ENCODE data around the gene MYO10.

The MYO10 gene

DNA sequence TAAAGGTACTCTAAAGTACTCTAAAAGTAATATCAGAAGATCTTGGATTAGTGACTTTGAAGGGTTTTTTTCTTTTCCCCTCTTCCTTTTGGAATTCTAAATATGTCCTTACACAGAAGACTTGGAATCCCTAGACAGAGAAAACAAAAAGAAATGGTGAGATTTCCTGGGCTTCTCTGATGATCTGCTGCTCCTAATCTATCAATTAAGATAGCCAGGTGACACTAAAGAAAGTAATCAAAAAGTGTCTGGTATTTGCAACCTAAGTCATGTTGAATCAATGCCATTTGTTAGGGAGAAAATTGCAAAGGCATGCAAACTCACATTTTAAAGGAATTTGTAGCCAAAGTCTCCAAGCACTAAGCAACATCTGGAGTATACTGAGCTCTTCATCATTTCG is 29.5 kb upstream of the MYO10 start:
- no peak overlapping the region for H3K4me2 ChIP-seq (ENCODE audit: low read length)

GRCh38 chr5:16963821-16964220 is 27.7 kb upstream of the MYO10 start:
- no peak overlapping the region for H3K27ac ChIP-seq (ENCODE audit: low read length)
- no peaks in the 10 kb centered on the region for H3K36me3 ChIP-seq (replicated peaks; ENCODE audit: low read depth, low read length)
- no peaks in the 10 kb centered on the region for H4K20me1 ChIP-seq (ENCODE audit: insufficient read depth, low read length)
- TF ChIP-seq CTCF (IDR thresholded peaks at IDR 0.05; ENCODE audit: low read depth, low read length), result no peak
- no peak for TF ChIP-seq EZH2phosphoT487 (IDR thresholded peaks at IDR 0.05; ENCODE audit: low read depth)
- H3K4me3 ChIP-seq (ENCODE audit: low read length), result no peak overlapping the region
- H2AFZ ChIP-seq (ENCODE audit: low read depth, low read length), result no peak overlapping the region
- no peaks in the 10 kb centered on the region for H3K79me2 ChIP-seq (ENCODE audit: low read length)
- H3K9ac ChIP-seq (ENCODE audit: low read length), result no peak overlapping the region
- H3K4me1 ChIP-seq (ENCODE audit: low read length), result no peaks in the 10 kb centered on the region
- H3K27me3 ChIP-seq (ENCODE audit: low read depth, low read length), result no peaks in the 10 kb centered on the region
- H3K4me2 ChIP-seq (ENCODE audit: low read length), result no peak overlapping the region
- H3K9me3 ChIP-seq (ENCODE audit: insufficient read depth, low read length), result no peaks in the 10 kb centered on the region

More for the DNA sequence above, 29.5 kb upstream of the MYO10 start:
- H3K9ac ChIP-seq (ENCODE audit: low read length), result no peak overlapping the region
- TF ChIP-seq EZH2phosphoT487 (IDR thresholded peaks at IDR 0.05; ENCODE audit: low read depth) (no peak), CTCF (IDR thresholded peaks at IDR 0.05; ENCODE audit: low read depth, low read length) (no peak)
- H4K20me1 ChIP-seq (ENCODE audit: insufficient read depth, low read length), result no peaks in the 10 kb centered on the region
- no peaks in the 10 kb centered on the region for H3K27me3 ChIP-seq (ENCODE audit: low read depth, low read length)
- no peak overlapping the region for H3K4me3 ChIP-seq (ENCODE audit: low read length)
- no peak overlapping the region for H3K27ac ChIP-seq (ENCODE audit: low read length)
- H3K79me2 ChIP-seq (ENCODE audit: low read length), result no peaks in the 10 kb centered on the region
- no peaks in the 10 kb centered on the region for H3K4me1 ChIP-seq (ENCODE audit: low read length)
- H3K36me3 ChIP-seq (replicated peaks; ENCODE audit: low read depth, low read length), result no peaks in the 10 kb centered on the region
- H2AFZ ChIP-seq (ENCODE audit: low read depth, low read length), result no peak overlapping the region
- no peaks in the 10 kb centered on the region for H3K9me3 ChIP-seq (ENCODE audit: insufficient read depth, low read length)

- Histone ChIP-seq H3K4me3 (ENCODE audit: low read length) (no peak overlapping the region), H3K36me3 (replicated peaks; ENCODE audit: low read depth, low read length) (no peaks in the 10 kb centered on the region), H3K4me2 (ENCODE audit: low read length) (no peak overlapping the region), H3K27me3 (ENCODE audit: low read depth, low read length) (no peaks in the 10 kb centered on the region), H3K4me1 (ENCODE audit: low read length) (no peaks in the 10 kb centered on the region), H3K9me3 (ENCODE audit: insufficient read depth, low read length) (no peaks in the 10 kb centered on the region), H2AFZ (ENCODE audit: low read depth, low read length) (no peak overlapping the region), H3K27ac (ENCODE audit: low read length) (no peak overlapping the region), H4K20me1 (ENCODE audit: insufficient read depth, low read length) (no peaks in the 10 kb centered on the region), H3K9ac (ENCODE audit: low read length) (no peak overlapping the region), H3K79me2 (ENCODE audit: low read length) (no peaks in the 10 kb centered on the region)
- no peak for TF ChIP-seq CTCF (IDR thresholded peaks at IDR 0.05; ENCODE audit: low read depth, low read length)
Observed at GRCh38 chr5:16961131-16961530, 25.0 kb upstream of the MYO10 start.

- Histone ChIP-seq H3K27me3 (ENCODE audit: low read depth, low read length) (no peaks in the 10 kb centered on the region), H3K4me3 (ENCODE audit: low read length) (no peak overlapping the region), H3K36me3 (replicated peaks; ENCODE audit: low read depth, low read length) (no peaks in the 10 kb centered on the region), H3K27ac (ENCODE audit: low read length) (no peak overlapping the region), H3K9me3 (ENCODE audit: insufficient read depth, low read length) (no peaks in the 10 kb centered on the region), H4K20me1 (ENCODE audit: insufficient read depth, low read length) (no peaks in the 10 kb centered on the region), H3K4me1 (ENCODE audit: low read length) (no peaks in the 10 kb centered on the region), H3K9ac (ENCODE audit: low read length) (no peak overlapping the region), H2AFZ (ENCODE audit: low read depth, low read length) (no peak overlapping the region), H3K4me2 (ENCODE audit: low read length) (no peak overlapping the region), H3K79me2 (ENCODE audit: low read length) (no peaks in the 10 kb centered on the region)
- TF ChIP-seq EZH2phosphoT487 (IDR thresholded peaks at IDR 0.05; ENCODE audit: low read depth) (no peak), CTCF (IDR thresholded peaks at IDR 0.05; ENCODE audit: low read depth, low read length) (no peak)
Observed at GRCh38 chr5:16957304-16958196, 21.5 kb upstream of the MYO10 start.

Measured in OCI-LY3 (cell line).